ENCODE data around the gene CEP57.

The CEP57 gene

DNA sequence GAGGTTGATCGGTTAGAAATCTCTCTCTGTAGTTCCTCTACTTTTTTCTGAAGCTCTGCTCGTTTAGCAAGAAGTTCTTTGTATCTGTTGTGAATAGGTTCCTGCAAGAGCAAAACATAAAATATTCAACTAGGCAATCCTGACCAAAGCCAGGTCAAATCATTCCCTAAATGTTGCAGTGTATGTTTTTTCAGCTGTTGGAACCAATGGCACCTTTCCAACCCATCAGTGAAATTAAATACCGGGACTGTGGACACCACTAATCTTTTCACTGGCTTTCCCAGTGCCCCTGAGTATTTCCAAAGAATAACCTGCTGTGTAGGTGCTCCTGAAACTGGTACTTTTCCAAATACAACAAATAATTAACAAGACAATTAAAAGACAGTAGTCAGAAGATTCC is 45.1 kb downstream of the CEP57 start:
- no peak for DNase-seq (ENCODE audit: low read depth, low spot score)
- CTCF ChIA-PET = interaction anchor here (0.8 to 6.1 kb wide), 38 partner anchors 11 to 629 kb away, joined by 3 to 47 read pairs (median 4); partner anchors contain the start of gene MAML2
- no peak overlapping the region for H3K4me3 ChIP-seq (ENCODE audit: low read depth, low read length)
- POLR2A ChIA-PET = interaction anchor here (1.3 kb wide), 1 partner anchor 328 kb away, joined by 3 read pairs; no protein-coding TSS in a partner anchor
- TF ChIP-seq, protein P1, sequence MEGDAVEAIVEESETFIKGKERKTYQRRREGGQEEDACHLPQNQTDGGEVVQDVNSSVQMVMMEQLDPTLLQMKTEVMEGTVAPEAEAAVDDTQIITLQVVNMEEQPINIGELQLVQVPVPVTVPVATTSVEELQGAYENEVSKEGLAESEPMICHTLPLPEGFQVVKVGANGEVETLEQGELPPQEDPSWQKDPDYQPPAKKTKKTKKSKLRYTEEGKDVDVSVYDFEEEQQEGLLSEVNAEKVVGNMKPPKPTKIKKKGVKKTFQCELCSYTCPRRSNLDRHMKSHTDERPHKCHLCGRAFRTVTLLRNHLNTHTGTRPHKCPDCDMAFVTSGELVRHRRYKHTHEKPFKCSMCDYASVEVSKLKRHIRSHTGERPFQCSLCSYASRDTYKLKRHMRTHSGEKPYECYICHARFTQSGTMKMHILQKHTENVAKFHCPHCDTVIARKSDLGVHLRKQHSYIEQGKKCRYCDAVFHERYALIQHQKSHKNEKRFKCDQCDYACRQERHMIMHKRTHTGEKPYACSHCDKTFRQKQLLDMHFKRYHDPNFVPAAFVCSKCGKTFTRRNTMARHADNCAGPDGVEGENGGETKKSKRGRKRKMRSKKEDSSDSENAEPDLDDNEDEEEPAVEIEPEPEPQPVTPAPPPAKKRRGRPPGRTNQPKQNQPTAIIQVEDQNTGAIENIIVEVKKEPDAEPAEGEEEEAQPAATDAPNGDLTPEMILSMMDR (IDR thresholded peaks at IDR 0.05; ENCODE audit: insufficient read depth, low read length, missing control alignments) = no peak

DNA sequence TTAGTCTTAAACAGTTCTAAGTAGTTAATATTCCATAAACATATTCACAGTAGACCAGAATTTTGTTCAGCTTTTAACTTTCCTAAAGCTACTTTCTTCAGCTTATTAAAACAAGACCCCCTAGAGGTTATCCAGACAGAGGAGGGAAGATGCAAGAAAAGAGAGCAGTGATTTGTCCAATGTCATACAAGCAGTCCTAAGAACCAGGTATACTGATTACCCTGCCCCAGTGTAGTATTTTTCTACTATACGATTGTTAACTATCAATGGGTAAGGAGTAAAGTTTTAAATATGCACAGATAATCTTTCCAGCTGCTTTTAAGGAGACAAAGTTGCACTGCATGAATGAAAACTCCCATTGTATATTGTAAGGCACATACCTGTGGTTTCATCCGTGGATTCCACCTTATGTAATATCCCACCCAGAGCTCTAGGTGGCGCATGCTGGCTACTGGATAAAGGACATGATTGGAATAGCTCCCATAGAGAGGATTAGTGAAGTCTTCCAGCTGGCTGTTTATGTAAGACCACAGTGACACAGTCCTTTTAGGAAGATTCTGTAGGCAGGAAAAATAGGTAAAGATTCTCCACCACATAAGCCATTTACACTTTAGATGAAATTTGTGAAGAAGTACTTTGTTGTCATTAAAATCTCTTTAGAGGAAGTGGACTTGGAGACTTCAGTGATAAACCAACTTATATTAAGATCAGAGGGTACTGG is 45.6 kb downstream of the CEP57 start:
- CTCF ChIA-PET = interaction anchor here (0.6 to 6.1 kb wide), 45 partner anchors 9 to 628 kb away, joined by 3 to 47 read pairs (median 4); partner anchors contain the start of gene MAML2
- POLR2A ChIA-PET = interaction anchor here (0.8 to 1.3 kb wide), 3 partner anchors 327 to 554 kb away, joined by 3 read pairs; partner anchors contain the start of genes CCDC82, JRKL and MAML2
- peak; percentile 82 for DNase-seq (ENCODE audit: low read depth, low spot score)
- H3K4me3 ChIP-seq (ENCODE audit: low read depth, low read length) = no peak overlapping the region
- TF ChIP-seq, protein P1 (IDR thresholded peaks at IDR 0.05; ENCODE audit: insufficient read depth, low read length, missing control alignments) = peak; percentile 79

DNA sequence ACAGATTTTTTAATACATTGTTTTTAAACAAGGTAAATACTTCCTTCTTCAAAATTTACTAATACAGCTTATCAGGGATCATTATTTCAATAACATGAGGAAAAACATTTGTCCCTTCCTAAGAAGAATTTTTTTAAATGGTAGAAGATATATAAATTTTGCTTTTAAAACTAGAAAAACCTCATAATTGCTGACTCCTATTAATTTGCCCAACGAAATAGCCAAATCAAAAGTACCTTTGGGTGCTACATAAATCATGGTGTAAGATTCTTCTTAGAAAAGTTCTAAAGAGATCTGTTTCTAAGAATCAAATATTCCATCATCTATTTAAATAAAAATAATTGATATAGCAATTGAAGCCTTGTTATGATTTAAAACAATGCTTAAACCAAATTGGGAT is 54.9 kb downstream of the CEP57 start:
- DNase-seq (ENCODE audit: low read depth, low spot score) = no peak
- TF ChIP-seq, protein P1 (IDR thresholded peaks at IDR 0.05; ENCODE audit: insufficient read depth, low read length, missing control alignments) = no peak
- H3K4me3 ChIP-seq (ENCODE audit: low read depth, low read length) = no peak overlapping the region
- CTCF ChIA-PET = interaction anchor here (1.1 to 3.2 kb wide), 4 partner anchors 9 to 549 kb away, joined by 3 to 13 read pairs (median 6); no protein-coding TSS in a partner anchor
- POLR2A ChIA-PET = no interaction called here

DNA sequence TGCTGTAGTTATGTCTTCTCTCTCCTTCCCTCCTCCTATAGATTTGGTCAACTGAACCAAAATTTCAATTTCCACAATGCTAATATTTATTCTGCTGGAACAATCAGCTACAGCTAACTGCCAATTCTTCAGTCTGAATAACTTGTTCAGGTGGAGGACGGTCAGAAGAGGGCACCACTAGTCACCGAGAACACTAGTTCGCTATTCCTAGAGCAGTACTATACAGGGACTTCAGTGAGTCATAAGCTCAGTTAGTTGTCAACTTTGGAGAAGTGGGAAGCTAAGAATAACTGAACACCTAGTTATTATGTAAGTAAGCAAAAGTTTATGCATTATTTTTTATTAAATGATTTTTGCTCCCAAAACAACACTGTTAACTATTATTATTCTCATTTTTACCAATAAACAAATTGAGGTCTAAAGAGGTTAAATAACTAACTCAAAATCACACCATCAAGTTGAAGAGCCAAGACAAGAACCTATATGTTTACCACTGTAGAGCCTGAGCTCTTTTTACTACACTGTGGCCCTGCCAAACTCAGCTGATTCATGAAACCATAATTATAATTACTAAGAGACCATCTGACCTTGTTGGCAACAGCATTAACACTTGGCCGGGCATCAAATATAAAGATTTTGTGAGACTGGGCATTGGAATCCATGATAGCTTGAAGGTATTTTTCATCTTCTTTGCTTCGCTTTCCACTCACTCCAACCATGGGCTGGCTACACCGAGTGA is 59.0 kb downstream of the CEP57 start:
- no peak for DNase-seq (ENCODE audit: low read depth, low spot score)
- H3K4me3 ChIP-seq (ENCODE audit: low read depth, low read length) = no peak overlapping the region
- CTCF ChIA-PET = interaction anchor here (0.7 to 2.6 kb wide), 36 partner anchors 8 to 577 kb away, joined by 3 to 24 read pairs (median 5); partner anchors contain the start of gene MAML2
- TF ChIP-seq, protein P1 (IDR thresholded peaks at IDR 0.05; ENCODE audit: insufficient read depth, low read length, missing control alignments) = peak; percentile 44
- POLR2A ChIA-PET = interaction anchor here (0.6 to 0.9 kb wide), 3 partner anchors 14 to 494 kb away, joined by 3 to 4 read pairs (median 3); partner anchors contain the start of gene MAML2

DNA sequence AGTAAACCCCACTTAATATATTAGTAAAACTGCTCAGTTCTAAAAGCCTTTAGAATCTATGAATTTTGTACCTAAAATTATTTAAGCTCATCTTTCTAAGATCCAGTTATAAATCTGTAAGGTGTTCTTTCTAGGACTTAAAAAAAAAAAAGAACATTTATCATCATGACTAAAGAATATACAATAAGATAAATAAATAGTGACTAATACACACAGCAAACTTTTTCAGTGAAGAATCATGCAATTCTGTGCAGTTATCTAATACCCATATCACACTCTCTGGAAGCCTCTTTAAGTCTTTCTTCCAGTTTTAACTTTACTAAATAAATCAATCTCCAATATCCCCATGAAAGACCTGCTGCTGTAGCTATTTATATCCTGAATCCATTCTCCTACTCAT is 59.8 kb downstream of the CEP57 start:
- TF ChIP-seq, protein P1 (IDR thresholded peaks at IDR 0.05; ENCODE audit: insufficient read depth, low read length, missing control alignments) = no peak
- POLR2A ChIA-PET = no interaction called here
- CTCF ChIA-PET = interaction anchor here (0.8 to 2.6 kb wide), 18 partner anchors 7 to 576 kb away, joined by 3 to 24 read pairs (median 6); no protein-coding TSS in a partner anchor
- no peak for DNase-seq (ENCODE audit: low read depth, low spot score)
- H3K4me3 ChIP-seq (ENCODE audit: low read depth, low read length) = no peak overlapping the region
